Gastrocnemius medialis (tissue), 4 donors: Measurements from ENCODE around the gene SERPINH1.

Experiments used
- POLR2A ChIP-seq, 2 donors: fragments of 450-650 bp; IDR thresholded peaks; one replicate each; pipeline ENCODE4 v1.6.1; 2017; ENCODE audit warnings: antibody characterized with exemption in 2 of 2, mild to moderate bottlenecking in 2 of 2, moderate library complexity in 2 of 2
- TF ChIP-seq, protein P1 (sequence below), 5 experiments: fragments of 450-650 bp in 3 of 5; fragments of 200-600 bp in 2 of 5; sonication (generic) in 2 of 5; IDR thresholded peaks in 4 of 5; conservative IDR thresholded peaks in 1 of 5; 1 replicate in 4 of 5; 2 replicates in 1 of 5; pipeline ENCODE4 v1.5.1; 2016 to 2019; ENCODE audit warnings: antibody characterized with exemption in 5 of 5, mild to moderate bottlenecking in 3 of 5, moderate library complexity in 3 of 5

DNA sequence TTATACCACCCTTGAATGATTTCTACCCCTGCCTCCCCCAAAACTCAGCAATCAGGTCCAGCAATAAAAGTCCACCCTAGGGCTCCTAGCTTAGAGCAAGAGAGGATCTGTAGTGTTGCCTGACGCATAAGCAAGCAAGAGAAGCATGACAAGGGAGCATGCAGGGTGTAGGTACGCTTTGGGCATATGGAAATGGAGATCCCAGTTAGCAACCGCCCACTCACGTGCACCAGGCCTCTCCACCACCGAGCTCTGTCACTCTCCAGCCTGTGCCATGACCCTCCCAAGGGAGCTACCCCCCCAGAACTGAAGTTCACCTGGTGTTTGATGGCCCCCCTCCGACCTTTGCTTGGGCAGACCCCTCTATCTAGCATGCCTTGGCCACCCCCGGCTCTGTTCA, 39.4 kb downstream of the SERPINH1 start:
- TF ChIP-seq POLR2A (IDR thresholded peaks at IDR 0.05): no peak
- TF ChIP-seq, protein P1, sequence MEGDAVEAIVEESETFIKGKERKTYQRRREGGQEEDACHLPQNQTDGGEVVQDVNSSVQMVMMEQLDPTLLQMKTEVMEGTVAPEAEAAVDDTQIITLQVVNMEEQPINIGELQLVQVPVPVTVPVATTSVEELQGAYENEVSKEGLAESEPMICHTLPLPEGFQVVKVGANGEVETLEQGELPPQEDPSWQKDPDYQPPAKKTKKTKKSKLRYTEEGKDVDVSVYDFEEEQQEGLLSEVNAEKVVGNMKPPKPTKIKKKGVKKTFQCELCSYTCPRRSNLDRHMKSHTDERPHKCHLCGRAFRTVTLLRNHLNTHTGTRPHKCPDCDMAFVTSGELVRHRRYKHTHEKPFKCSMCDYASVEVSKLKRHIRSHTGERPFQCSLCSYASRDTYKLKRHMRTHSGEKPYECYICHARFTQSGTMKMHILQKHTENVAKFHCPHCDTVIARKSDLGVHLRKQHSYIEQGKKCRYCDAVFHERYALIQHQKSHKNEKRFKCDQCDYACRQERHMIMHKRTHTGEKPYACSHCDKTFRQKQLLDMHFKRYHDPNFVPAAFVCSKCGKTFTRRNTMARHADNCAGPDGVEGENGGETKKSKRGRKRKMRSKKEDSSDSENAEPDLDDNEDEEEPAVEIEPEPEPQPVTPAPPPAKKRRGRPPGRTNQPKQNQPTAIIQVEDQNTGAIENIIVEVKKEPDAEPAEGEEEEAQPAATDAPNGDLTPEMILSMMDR (IDR thresholded peaks at IDR 0.05 in 4 of 5, conservative IDR thresholded peaks at IDR 0.05 in 1 of 5): no peak
